Epithelial cell of prostate (primary cell): ENCODE results near the gene PHEX.

Experiments used
- DNase-seq: peaks from one replicate; pipeline ENCODE4 v3.0.0-alpha.2; 2011; ENCODE audit warnings: low read depth, low spot score
- H3K27ac ChIP-seq: fragments of 450-650 bp; 2 replicates; pipeline ENCODE4 v1.5.1; 2017; ENCODE audit warnings: mild to moderate bottlenecking

Gene PHEX

GRCh38 chrX:22139822-22140221 lies 107.7 kb downstream of the PHEX start:
- H3K27ac ChIP-seq, result no peak overlapping the region
- DNase-seq, result no peak

- no peak for DNase-seq
- H3K27ac ChIP-seq, result no peak overlapping the region
Measured at GRCh38 chrX:22141047-22141730, 109.1 kb downstream of the PHEX start.

GRCh38 chrX:22147214-22147613 lies 115.1 kb downstream of the PHEX start:
- DNase-seq, result no peak
- no peak overlapping the region for H3K27ac ChIP-seq

GRCh38 chrX:22147942-22148341 lies 115.8 kb downstream of the PHEX start:
- DNase-seq, result no peak
- no peak overlapping the region for H3K27ac ChIP-seq

GRCh38 chrX:22148565-22148964 lies 116.4 kb downstream of the PHEX start:
- DNase-seq, result no peak
- H3K27ac ChIP-seq, result no peak overlapping the region

- no peak overlapping the region for H3K27ac ChIP-seq
- no peak for DNase-seq
Measured at GRCh38 chrX:22150371-22150770, 118.2 kb downstream of the PHEX start.

GRCh38 chrX:22155126-22155525 lies 123.0 kb downstream of the PHEX start:
- DNase-seq, result no peak
- no peak overlapping the region for H3K27ac ChIP-seq

GRCh38 chrX:22159071-22159470 lies 126.9 kb downstream of the PHEX start:
- DNase-seq, result no peak
- no peak overlapping the region for H3K27ac ChIP-seq

- H3K27ac ChIP-seq, result no peak overlapping the region
- DNase-seq, result no peak
Measured at GRCh38 chrX:22163326-22163725, 131.2 kb downstream of the PHEX start.

GRCh38 chrX:22164770-22165388 lies 132.8 kb downstream of the PHEX start:
- DNase-seq, result no peak
- H3K27ac ChIP-seq, result no peak overlapping the region

- H3K27ac ChIP-seq, result no peak overlapping the region
- no peak for DNase-seq
Measured at GRCh38 chrX:22165732-22166457, 133.8 kb downstream of the PHEX start.

- peak overlapping the region; percentile 11 for H3K27ac ChIP-seq
- DNase-seq, result no peak
Measured at GRCh38 chrX:22171287-22172060, 139.3 kb downstream of the PHEX start.

GRCh38 chrX:22173966-22174365 lies 141.8 kb downstream of the PHEX start:
- H3K27ac ChIP-seq, result no peak overlapping the region
- DNase-seq, result no peak

- no peak for DNase-seq
- H3K27ac ChIP-seq, result no peak overlapping the region
Measured at GRCh38 chrX:22177950-22178515, 145.9 kb downstream of the PHEX start.

- no peak for DNase-seq
- no peak overlapping the region for H3K27ac ChIP-seq
Measured at GRCh38 chrX:22184096-22184495, 152.0 kb downstream of the PHEX start.

- H3K27ac ChIP-seq, result no peak overlapping the region
- DNase-seq, result no peak
Measured at GRCh38 chrX:22186165-22186564, 154.0 kb downstream of the PHEX start.

- H3K27ac ChIP-seq, result no peak overlapping the region
- no peak for DNase-seq
Measured at GRCh38 chrX:22192419-22193060, 160.4 kb downstream of the PHEX start.

- no peak for DNase-seq
- no peak overlapping the region for H3K27ac ChIP-seq
Measured at GRCh38 chrX:22193851-22194659, 161.9 kb downstream of the PHEX start.

- no peak for DNase-seq
- no peak overlapping the region for H3K27ac ChIP-seq
Measured at GRCh38 chrX:22194660-22194945, 162.5 kb downstream of the PHEX start.
